NCI-H2107 treated with DMSO at 0.1 percent for 48 hours (cell line): ENCODE measurements around the gene ADH7.
"Not testable (repeated sequence)": the region's sequence is repeated elsewhere in the genome, so short reads cannot be mapped to it uniquely, and the experiment has no call there.

Experiments used
- DNase-seq: peaks from one replicate; lab custom pipeline; 2025; ENCODE audit not compliant: unreplicated experiment; lab: John Stamatoyannopoulos, UW

Gene ADH7

GRCh38 chr4:99417125-99417524 lies 18.0 kb downstream of the ADH7 start:
- no peak for DNase-seq

DNA sequence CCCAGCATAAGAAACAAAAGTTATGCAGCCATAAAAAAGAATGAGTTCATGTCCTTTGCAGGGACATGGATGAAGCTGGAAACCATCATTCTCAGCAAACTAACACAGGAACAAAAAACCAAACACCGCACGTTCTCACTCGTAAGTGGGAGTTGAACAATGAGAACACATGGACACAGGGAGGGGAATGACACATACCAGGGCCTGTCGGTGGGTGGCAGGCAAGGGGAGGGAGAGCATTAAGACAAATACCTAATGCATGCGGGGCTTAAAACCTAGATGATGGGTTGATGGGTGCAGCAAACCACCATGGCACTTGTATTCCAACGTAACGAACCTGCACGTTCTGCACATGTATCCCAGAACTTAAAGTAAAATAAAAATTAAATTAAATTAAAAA lies 19.4 kb downstream of the ADH7 start:
- DNase-seq: not testable (repeated sequence)

- not testable (repeated sequence) for DNase-seq
Measured at GRCh38 chr4:99414902-99415301, 20.2 kb downstream of the ADH7 start.

DNA sequence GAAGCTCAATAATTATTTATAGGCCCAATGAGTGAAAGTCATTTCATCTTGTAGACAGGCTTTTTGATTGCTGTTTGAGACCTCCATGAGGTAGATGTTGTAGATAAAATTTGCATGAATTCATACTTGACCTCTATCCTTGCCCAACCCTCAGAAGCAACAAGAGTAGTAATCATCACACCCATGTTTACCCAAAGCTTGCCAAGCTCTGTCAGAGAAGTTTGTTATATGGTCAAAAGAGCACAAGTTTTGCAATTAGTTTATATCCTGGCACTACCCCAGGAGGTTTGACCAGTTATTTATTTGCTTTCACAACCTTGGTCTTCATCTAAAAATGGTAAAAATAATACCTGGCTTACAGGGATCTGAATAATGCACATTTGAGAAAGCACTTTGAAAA lies 20.7 kb downstream of the ADH7 start:
- no peak for DNase-seq

GRCh38 chr4:99413140-99413539 lies 22.0 kb downstream of the ADH7 start:
- DNase-seq: no peak

GRCh38 chr4:99411041-99411440 lies 24.1 kb downstream of the ADH7 start:
- no peak for DNase-seq

- no peak for DNase-seq
Measured at GRCh38 chr4:99410075-99410474, 25.1 kb downstream of the ADH7 start.

DNA sequence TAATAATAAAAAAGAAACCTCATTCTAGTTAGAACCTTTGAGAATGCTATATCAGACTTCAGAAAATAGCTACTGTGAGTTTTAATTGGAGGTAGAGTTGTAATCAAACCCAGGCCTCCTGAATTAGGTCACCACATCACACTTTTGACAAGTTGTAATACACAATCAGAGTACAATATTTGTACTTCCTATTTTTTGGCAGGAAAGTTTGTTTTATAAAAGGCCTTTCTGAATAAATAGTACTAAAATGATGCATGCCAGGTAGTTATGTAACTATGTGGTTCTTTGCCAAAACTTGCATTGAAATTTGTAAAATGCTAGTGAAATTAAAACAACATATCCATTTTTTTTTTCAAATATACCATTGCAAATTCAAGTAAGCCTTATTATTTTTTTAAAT lies 26.8 kb downstream of the ADH7 start:
- no peak for DNase-seq

DNA sequence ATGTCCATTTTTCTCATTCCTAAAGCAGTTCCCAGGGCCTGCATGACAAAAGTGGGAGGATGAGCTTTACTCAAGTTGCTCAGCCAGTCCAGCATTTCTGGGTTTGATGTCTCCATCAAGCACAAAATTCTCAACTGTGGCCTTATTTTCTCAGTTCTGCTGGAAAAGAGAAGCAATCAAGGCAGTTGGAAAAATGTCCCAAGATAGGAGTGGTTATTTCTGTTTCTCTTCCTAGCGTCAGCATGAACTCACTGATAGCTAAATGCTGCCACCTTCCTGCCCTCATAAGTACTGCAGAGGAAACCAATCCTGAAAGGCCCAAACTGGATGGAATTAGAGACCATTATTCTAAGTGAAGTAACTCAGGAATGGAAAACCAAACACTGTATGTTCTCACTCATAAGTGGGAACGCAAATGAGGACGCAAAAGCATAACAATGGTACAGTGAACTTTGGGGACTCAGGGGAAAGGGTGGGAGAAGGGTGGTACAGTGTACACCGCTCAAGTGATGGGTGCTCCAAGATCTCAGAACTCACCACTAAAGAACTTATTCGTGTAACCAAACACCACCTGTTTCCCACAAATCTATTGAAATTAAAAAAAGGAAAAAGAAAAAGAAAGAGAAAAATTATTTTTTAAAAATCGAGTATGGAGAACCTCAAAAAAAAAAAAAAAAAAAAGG lies 29.6 kb downstream of the ADH7 start:
- no peak for DNase-seq

DNA sequence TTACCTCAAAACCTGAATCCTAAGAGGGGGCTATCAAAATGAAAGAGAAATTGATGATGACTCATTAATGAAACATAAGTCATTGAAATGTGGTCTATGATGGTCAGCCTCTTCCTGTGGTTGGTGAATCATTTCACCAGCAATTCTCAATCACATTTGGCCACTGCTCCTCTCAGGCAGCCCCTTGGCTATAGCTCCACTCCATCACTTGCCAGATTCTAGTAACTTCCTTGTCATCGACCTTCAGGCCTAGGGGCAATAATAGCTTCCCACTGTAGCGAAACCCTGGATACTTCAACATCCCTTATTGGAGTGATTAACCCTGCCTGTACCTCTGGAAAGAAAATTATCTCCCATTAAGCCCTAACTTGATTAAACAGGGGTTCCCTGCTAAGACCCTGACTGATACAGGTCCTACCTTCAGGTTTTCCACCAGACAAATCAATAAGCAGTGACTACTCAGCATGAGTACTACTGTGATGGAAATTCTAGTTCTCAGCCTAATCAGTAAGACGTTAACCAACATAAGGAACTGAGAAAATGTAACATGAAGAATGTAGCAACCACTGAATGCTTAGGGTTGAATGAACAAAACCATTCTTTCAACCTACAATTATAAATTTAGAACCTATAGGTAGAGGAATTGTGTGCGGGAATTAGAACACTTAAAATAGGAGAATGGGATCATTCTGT lies 30.4 kb downstream of the ADH7 start:
- no peak for DNase-seq

DNA sequence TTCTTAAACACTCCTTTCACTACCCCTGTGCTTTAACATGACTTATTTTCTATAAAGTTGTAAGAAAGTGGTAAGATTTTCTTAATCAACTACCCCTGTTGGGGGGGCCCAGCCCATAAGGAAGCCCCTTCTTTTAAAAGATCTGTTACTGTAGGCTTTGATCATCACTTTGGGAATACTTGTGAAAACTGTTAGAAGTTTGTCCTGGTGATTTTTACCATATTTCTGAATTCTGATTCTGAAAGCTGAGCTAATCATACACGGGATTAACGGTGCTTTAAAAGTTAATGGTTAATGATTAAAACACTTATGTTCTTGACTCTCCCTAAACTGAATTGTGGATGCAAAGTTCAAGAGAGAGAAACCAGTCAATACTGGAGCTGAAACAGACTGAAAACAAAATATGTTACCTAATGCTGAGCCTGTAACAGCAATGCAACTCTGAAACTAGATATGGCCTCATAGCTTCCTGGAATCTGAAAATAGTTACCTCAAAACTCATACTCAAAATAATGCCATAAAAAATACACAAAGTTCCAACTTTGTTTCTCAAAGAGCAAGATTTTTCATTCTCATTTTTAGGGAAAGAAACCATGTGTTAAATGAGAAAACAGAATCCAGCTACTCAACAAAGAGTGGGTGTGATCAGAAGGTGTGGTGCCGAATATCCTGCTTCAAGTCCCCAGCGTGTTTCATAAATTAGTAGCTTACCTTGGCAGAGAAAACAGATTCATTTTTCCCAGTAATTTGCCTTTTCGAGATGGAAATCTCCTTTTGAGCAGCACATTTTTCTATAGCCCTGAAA lies 31.6 kb downstream of the ADH7 start:
- DNase-seq: no peak

GRCh38 chr4:99402765-99403164 lies 32.4 kb downstream of the ADH7 start:
- no peak for DNase-seq

DNA sequence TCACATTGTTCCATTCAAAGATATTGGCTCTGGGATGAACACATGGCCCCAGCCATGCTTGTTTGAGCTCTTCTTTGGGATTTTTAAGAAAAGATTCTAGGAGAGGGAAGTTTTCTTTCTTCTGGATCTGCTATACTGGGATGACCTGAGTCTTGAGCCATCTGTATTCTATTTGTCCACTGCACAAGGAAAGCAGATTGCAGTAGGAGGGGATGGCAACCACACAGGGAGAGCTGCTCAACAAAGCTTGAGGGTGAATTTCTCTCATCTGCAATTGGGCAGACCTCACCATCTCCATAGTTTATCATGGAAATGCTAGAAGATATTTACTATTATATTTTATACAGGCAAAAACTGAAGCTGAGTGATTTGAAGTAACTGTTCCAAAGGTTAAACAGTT lies 34.3 kb downstream of the ADH7 start:
- DNase-seq: no peak

DNA sequence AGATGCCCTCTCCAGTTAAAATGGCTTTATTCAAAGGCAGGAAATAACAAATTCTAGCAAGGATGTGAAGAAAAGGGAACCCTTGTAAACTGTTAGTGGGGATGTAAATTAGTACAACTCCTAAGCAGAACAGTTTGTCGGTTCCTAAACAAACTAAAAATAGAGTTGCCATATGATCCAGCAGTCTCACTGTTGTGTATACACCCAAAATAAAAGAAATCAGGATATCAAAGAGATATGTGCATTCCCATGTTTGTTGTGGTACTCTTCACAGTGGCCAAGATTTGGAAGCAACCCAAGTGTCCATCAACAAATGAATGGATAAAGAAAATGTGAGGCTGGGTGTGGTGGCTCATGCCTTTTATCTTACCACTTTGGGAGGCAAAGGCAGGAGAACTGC lies 36.1 kb downstream of the ADH7 start:
- no peak for DNase-seq

- DNase-seq: no peak
Measured at GRCh38 chr4:99395595-99396364, 39.4 kb downstream of the ADH7 start.

DNA sequence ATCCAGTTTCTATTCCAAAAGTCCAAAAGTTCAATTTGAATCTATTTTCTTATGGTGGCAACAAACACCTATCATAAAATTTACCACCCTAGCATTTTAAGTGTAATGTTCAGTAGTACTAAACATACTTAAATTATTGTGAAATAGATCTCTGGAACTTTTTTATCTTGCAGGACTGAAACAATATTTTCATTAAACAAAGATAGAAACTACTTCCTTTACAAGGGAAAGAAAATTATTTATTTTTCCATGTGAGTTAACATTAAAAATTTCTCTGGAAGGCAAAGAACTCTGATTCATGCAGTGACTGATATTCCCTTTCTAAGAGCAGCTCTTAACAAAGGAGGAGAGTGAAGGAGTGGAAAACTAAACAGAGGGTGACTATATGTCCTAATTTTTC lies 40.2 kb downstream of the ADH7 start:
- no peak for DNase-seq

- DNase-seq: no peak
Measured at GRCh38 chr4:99390055-99390454, 45.1 kb downstream of the ADH7 start.

DNA sequence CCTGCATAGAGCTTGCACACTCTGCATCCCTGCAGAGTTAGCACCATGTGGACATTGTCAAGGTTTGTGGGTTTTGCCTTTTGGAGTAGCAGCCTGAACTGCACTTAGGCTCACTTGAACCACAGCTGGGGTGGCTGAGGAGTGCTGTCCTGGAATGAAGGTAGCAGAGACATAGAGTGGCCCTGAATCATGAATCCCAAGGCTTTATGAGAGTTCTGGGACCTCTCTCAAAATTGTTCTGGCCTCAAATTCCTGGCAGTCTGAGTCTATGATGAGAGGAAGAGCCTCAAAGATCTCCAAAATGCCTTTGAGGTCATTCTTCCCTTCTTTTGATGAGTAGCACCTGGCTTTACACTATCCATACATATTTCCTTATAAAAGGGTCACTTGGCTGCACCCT lies 45.5 kb downstream of the ADH7 start:
- no peak for DNase-seq

DNA sequence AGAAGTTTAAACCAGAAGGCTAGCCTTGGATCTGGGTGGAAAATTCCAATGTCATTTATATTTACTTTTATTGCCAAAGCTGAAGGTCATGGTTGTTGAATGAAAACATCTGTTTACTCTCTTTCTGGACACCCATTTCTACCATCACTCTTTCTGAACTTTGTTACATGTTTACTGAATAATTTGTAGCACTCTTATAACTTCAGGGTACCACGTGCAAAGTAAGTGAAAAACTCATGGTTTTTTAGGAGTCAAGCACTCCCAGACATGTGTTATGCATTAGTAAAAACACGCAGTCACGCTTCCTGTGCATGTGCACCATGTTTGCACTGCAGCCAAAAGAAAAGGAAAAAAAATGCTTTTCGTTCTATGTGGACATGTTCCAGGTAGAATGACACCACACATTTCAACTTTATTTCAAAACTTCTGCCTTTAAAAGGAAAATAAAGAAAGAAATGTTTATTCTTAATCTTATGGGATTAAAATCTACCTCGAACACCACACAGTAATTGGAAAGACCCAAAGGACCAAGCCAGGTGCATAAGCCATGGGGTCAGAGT lies 51.2 kb downstream of the ADH7 start:
- DNase-seq: no peak

DNA sequence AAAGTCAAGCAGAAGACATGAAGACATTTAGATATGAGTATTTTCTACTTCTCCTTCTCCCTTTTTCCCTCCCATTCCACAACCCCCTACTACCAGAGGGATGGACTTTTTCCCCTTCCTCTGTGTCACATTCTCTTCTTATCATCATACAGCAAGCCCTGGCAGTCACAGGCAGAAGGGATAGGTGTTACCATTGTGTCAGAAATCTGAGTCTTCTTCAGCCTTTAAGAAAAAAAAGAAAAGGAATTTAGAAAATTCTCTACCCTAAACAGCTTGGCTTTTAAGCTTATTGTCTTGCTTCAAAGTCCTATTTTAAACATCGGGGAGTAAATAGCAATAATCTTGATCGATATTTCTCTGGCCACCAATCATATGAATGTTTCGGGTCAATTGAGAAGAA lies 51.7 kb downstream of the ADH7 start:
- DNase-seq: no peak

DNA sequence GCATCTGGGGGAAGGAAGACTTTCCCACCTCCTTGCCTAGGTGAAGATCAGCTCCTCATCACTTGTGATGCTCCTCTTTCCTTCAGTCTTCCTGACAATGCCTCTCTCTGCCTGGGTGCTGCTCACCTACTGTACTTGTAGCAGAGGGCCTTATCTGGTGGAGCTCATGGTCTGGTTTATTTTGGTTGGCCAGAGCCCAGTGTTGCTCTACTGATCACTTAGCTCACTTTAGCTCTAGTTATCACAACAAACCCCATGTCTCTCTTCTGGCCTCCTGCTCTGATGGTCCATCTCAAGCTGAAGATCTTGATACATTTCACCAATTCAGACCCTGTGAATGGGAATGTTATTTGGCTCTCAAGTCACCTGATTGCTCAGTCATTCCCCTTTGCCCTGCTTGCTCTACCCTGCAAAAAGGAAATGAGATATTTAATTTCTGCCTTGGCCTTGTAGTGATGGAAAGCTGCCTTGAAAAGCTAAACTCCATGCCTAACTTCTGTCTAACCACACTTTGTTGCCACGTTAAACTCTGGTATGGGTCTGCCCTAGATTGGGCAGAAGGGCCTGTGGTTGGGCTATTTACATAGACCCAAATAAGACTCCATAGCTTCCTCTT lies 52.3 kb downstream of the ADH7 start:
- DNase-seq: no peak
